Spleen (tissue), 7 donors: ENCODE results near the gene OSBPL10.

ENCODE experiments used
- CTCF ChIP-seq, 11 experiments: fragments of 200-600 bp in 7 of 11; fragments of 450-650 bp in 4 of 11; sonication (generic) in 4 of 11; IDR thresholded peaks in 8 of 11; conservative IDR thresholded peaks in 3 of 11; 1 replicate in 7 of 11; 2 replicates in 4 of 11; pipeline versions ENCODE4 v1.4.0 to v1.8.0; 2016 to 2021; ENCODE audit warnings: antibody characterized with exemption in 11 of 11, inconsistent platforms in 4 of 11, mild to moderate bottlenecking in 1 of 11
- POLR2A ChIP-seq, 3 donors: fragments of 450-650 bp; IDR thresholded peaks; one replicate each; pipeline ENCODE4 v1.5.1; 2017; ENCODE audit warnings: antibody characterized with exemption in 3 of 3, mild to moderate bottlenecking in 1 of 3
- POLR2AphosphoS5 ChIP-seq, 3 donors: sonication (generic); formaldehyde crosslinking; IDR thresholded peaks; one replicate each; pipeline ENCODE4 v1.5.1; 2017; ENCODE audit warnings: antibody characterized with exemption in 3 of 3
- donor health status: DM: no; HTN: no; CAD: no; lungs with moderate emphysema.
- donor health status: DM: no; HTN: no; CAD: no.
- donor health status: DM: no; HTN: no; CAD: no.

GRCh38 chr3:31709526-31709925, 271.5 kb downstream of the OSBPL10 start:
- TF ChIP-seq CTCF (IDR thresholded peaks at IDR 0.05 in 8 of 11, conservative IDR thresholded peaks at IDR 0.05 in 3 of 11) (no peak), POLR2A (IDR thresholded peaks at IDR 0.05) (no peak), POLR2AphosphoS5 (IDR thresholded peaks at IDR 0.05) (no peak)
